H9 (cell line): ENCODE measurements around the gene AKR1B15. TPM values are rescaled to one million over a fixed set of nuclear protein-coding genes. Genes with fewer than 3 reads are reported as not detected.

Experiments
- DNase-seq: peaks from one replicate; pipeline ENCODE4 v3.0.0-alpha.2; 2017
- H2AFZ ChIP-seq: one replicate; pipeline ENCODE4 v1.6.1; 2013; ENCODE audit warnings: mild to moderate bottlenecking, low read length, control low read depth, moderate library complexity
- H2AK5ac ChIP-seq: 2 replicates; pipeline ENCODE4 v1.6.1; 2013; ENCODE audit warnings: low read length, control low read depth, mixed read lengths; ENCODE audit not compliant: insufficient read length
- H2BK120ac ChIP-seq: one replicate; pipeline ENCODE4 v1.6.1; 2013; ENCODE audit warnings: low read depth, mild to moderate bottlenecking, low read length, control low read depth, inconsistent platforms; ENCODE audit not compliant: poor library complexity, severe bottlenecking
- H2BK12ac ChIP-seq: 2 replicates; pipeline ENCODE4 v1.6.1; 2013; ENCODE audit warnings: low read length, control low read depth, mixed read lengths, low read depth; ENCODE audit not compliant: insufficient read length
- H2BK15ac ChIP-seq: 2 replicates; pipeline ENCODE4 v1.6.1; 2013; ENCODE audit warnings: low read depth, low read length, control low read depth
- H2BK20ac ChIP-seq: one replicate; pipeline ENCODE4 v1.6.1; 2013; ENCODE audit warnings: low read depth, mild to moderate bottlenecking, low read length, control low read depth, inconsistent platforms; ENCODE audit not compliant: poor library complexity, severe bottlenecking
- H2BK5ac ChIP-seq: 2 replicates; pipeline ENCODE4 v1.6.1; 2013; ENCODE audit warnings: low read length, control low read depth, mixed read lengths; ENCODE audit not compliant: insufficient read length
- H3K14ac ChIP-seq: 2 replicates; pipeline ENCODE4 v1.6.1; 2013; ENCODE audit warnings: low read length, control low read depth; ENCODE audit not compliant: insufficient read depth
- H3K18ac ChIP-seq: 2 replicates; pipeline ENCODE4 v1.6.1; 2013; ENCODE audit warnings: low read depth, mild to moderate bottlenecking, mixed read lengths, low read length, control low read depth; ENCODE audit not compliant: insufficient read length
- H3K23ac ChIP-seq: 2 replicates; pipeline ENCODE4 v1.6.1; 2013; ENCODE audit warnings: low read length, control low read depth, mixed read lengths, low read depth; ENCODE audit not compliant: insufficient read length
- H3K23me2 ChIP-seq: 2 replicates; pipeline ENCODE4 v1.6.1; 2013; ENCODE audit warnings: low read depth, mild to moderate bottlenecking, mixed read lengths, low read length, control low read depth; ENCODE audit not compliant: insufficient read length, poor library complexity, severe bottlenecking
- H3K27ac ChIP-seq: 2 replicates; pipeline ENCODE4 v1.5.1; 2013; ENCODE audit warnings: low read length, control low read depth, mixed read lengths, low read depth; ENCODE audit not compliant: insufficient read length
- H3K27me3 ChIP-seq: 2 replicates; pipeline ENCODE4 v1.6.1; 2013; ENCODE audit warnings: low read length, control low read depth, inconsistent platforms; ENCODE audit not compliant: insufficient read depth
- H3K4ac ChIP-seq: 2 replicates; pipeline ENCODE4 v1.6.1; 2013; ENCODE audit warnings: low read depth, mild to moderate bottlenecking, control low read depth, inconsistent platforms, low read length, moderate library complexity
- H3K4me1 ChIP-seq: 2 replicates; pipeline ENCODE4 v1.6.1; 2013; ENCODE audit warnings: low read length, control low read depth, inconsistent platforms; ENCODE audit not compliant: insufficient read depth
- H3K4me2 ChIP-seq: 2 replicates; pipeline ENCODE4 v1.6.1; 2013; ENCODE audit warnings: low read length, control low read depth, mixed read lengths; ENCODE audit not compliant: insufficient read length, insufficient read depth
- H3K56ac ChIP-seq: 2 replicates; pipeline ENCODE4 v1.6.1; 2013; ENCODE audit warnings: low read depth, mild to moderate bottlenecking, mixed read lengths, low read length, control low read depth; ENCODE audit not compliant: insufficient read length
- H3K79me1 ChIP-seq: 2 replicates; pipeline ENCODE4 v1.6.1; 2013; ENCODE audit warnings: low read depth, mild to moderate bottlenecking, moderate library complexity, low read length, control low read depth, inconsistent platforms; ENCODE audit not compliant: insufficient read depth, poor library complexity, severe bottlenecking
- H3K79me2 ChIP-seq: 2 replicates; pipeline ENCODE4 v1.6.1; 2013; ENCODE audit warnings: low read length, control low read depth, inconsistent platforms; ENCODE audit not compliant: insufficient read depth
- H3K9ac ChIP-seq: 2 replicates; pipeline ENCODE4 v1.6.1; 2013; ENCODE audit warnings: low read length, control low read depth, mixed read lengths; ENCODE audit not compliant: insufficient read length; ENCODE audit errors: extremely low read depth
- H3K9me3 ChIP-seq: one replicate; pipeline ENCODE4 v1.6.1; 2013; ENCODE audit warnings: low read depth, low read length, inconsistent platforms; ENCODE audit not compliant: control insufficient read depth
- H3T11ph ChIP-seq: one replicate; pipeline ENCODE4 v1.6.1; 2013; ENCODE audit warnings: mild to moderate bottlenecking, low read length, control low read depth, inconsistent platforms
- H4K20me1 ChIP-seq: one replicate; pipeline ENCODE4 v1.6.1; 2013; ENCODE audit not compliant: control insufficient read depth, insufficient read length, insufficient read depth
- H4K5ac ChIP-seq: 2 replicates; pipeline ENCODE4 v1.6.1; 2013; ENCODE audit warnings: low read depth, mild to moderate bottlenecking, mixed read lengths, low read length, control low read depth; ENCODE audit not compliant: insufficient read length
- H4K8ac ChIP-seq: replicated peaks from 2 replicates; pipeline ENCODE4 v1.6.1; 2013; ENCODE audit warnings: low read length, control low read depth, mixed read lengths, low read depth; ENCODE audit not compliant: insufficient read length
- H4K91ac ChIP-seq: 2 replicates; pipeline ENCODE4 v1.6.1; 2013; ENCODE audit warnings: low read depth, mild to moderate bottlenecking, moderate library complexity, mixed read lengths, low read length, control low read depth; ENCODE audit not compliant: insufficient read length
- H3K27ac Mint-ChIP-seq, 3 experiments: 2 replicates in 2 of 3; 3 replicates in 1 of 3; pipeline ENCODE4 v1.8.0; 2020 to 2021; ENCODE audit warnings: mixed read lengths in 3 of 3, mild to moderate bottlenecking in 1 of 3, moderate library complexity in 1 of 3
- H3K27me3 Mint-ChIP-seq: 2 replicates; pipeline ENCODE4 v1.8.0; 2021; ENCODE audit warnings: low read depth, mild to moderate bottlenecking, moderate library complexity, mixed read lengths
- H3K36me3 Mint-ChIP-seq, 3 experiments: 2 replicates in 2 of 3; 3 replicates in 1 of 3; pipeline ENCODE4 v1.8.0; 2020 to 2021; ENCODE audit warnings: low read depth in 3 of 3, mixed read lengths in 3 of 3; ENCODE audit not compliant: insufficient read depth in 1 of 3
- H3K4me1 Mint-ChIP-seq, 2 experiments: 2 replicates each; pipeline ENCODE4 v1.8.0; 2020; ENCODE audit warnings: mixed read lengths in 2 of 2
- H3K4me3 Mint-ChIP-seq, 2 experiments: 2 replicates in 1 of 2; 3 replicates in 1 of 2; pipeline ENCODE4 v1.8.0; 2020 to 2021; ENCODE audit warnings: mild to moderate bottlenecking in 2 of 2, mixed read lengths in 2 of 2, moderate library complexity in 1 of 2
- H3K9me3 Mint-ChIP-seq, 2 experiments: 2 replicates in 1 of 2; 3 replicates in 1 of 2; pipeline ENCODE4 v1.8.0; 2020; ENCODE audit warnings: mild to moderate bottlenecking in 2 of 2, mixed read lengths in 2 of 2, moderate library complexity in 1 of 2
- WGBS: extraction: QIAGEN DNeasy Blood & Tissue Kit; methylation state at CpG from one replicate; pipeline ENCODE4 v1.1.7; 2013; ENCODE audit warnings: missing lambda C conversion rate, low lambda C conversion rate, mixed read lengths; ENCODE audit not compliant: insufficient read length; ENCODE audit errors: extremely low coverage; 5-methylcytosine and 5-hydroxymethylcytosine counted together
- total RNA-seq: library from RNA; stranded (reverse); gene quantifications from 2 replicates; pipeline ENCODE4 v1.2.1, GENCODE V29; 2021
- TF ChIP-seq, protein P1 (sequence below): fragments of 200-600 bp; sonication (generic); conservative IDR thresholded peaks from 3 replicates; pipeline ENCODE4 v1.8.0; 2021; ENCODE audit warnings: antibody characterized with exemption, mild to moderate bottlenecking

Gene AKR1B15
- total RNA-seq, 1 experiment from 2014 or later = not detected

DNA sequence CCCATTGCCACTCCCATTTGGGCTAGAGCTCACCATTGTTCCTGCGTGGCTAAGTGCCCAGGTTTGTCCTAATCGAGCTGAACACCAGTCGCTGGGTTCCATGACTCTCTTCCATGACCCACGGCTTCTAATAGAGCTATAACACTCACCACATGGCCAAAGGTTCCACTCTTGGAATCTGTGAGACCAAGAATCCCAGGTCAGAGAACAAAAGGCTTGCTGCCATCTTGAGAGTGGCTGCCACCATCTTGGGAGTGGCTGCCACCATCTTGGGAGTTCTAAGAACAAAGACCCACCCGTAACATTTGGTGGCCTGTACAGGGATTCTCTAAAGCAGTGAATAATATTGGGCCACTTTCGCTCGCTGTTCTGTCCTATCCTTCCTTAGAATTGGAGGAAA is 37.0 kb downstream of the AKR1B15 start:
- Histone ChIP-seq H3K18ac (no peak overlapping the region), H3K79me1 (no peaks in the 10 kb centered on the region), H4K8ac (no peak overlapping the region), H3K14ac (no peak overlapping the region), H4K91ac (no peak overlapping the region), H3K56ac (no peak overlapping the region), H2AK5ac (no peak overlapping the region), H3K9ac (no peak overlapping the region), H3K23ac (no peak overlapping the region), H3K27me3 (no peaks in the 10 kb centered on the region), H3K79me2 (no peaks in the 10 kb centered on the region), H4K20me1 (no peaks in the 10 kb centered on the region), H3K4ac (no peak overlapping the region), H3K4me1 (no peaks in the 10 kb centered on the region), H3T11ph (no peak overlapping the region), H3K9me3 (no peaks in the 10 kb centered on the region), H2BK12ac (no peak overlapping the region), H3K23me2 (no peaks in the 10 kb centered on the region), H2AFZ (no peak overlapping the region), H2BK20ac (no peak overlapping the region), H4K5ac (no peak overlapping the region), H2BK5ac (no peak overlapping the region), H2BK120ac (no peak overlapping the region), H3K4me2 (no peak overlapping the region), H3K27ac (no peak overlapping the region), H2BK15ac (no peak overlapping the region)
- peaks cover 18% of the 10 kb centered on the region for H3K27me3 Mint-ChIP-seq
- no peak for DNase-seq
- no peak overlapping the region for H3K27ac Mint-ChIP-seq
- no CpG with 5 or more reads among the region's 7 CpGs for WGBS
- TF ChIP-seq, protein P1, sequence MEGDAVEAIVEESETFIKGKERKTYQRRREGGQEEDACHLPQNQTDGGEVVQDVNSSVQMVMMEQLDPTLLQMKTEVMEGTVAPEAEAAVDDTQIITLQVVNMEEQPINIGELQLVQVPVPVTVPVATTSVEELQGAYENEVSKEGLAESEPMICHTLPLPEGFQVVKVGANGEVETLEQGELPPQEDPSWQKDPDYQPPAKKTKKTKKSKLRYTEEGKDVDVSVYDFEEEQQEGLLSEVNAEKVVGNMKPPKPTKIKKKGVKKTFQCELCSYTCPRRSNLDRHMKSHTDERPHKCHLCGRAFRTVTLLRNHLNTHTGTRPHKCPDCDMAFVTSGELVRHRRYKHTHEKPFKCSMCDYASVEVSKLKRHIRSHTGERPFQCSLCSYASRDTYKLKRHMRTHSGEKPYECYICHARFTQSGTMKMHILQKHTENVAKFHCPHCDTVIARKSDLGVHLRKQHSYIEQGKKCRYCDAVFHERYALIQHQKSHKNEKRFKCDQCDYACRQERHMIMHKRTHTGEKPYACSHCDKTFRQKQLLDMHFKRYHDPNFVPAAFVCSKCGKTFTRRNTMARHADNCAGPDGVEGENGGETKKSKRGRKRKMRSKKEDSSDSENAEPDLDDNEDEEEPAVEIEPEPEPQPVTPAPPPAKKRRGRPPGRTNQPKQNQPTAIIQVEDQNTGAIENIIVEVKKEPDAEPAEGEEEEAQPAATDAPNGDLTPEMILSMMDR = no peak
- H3K36me3 Mint-ChIP-seq = 0 out of 7 replicates have a peak, but pooled peaks cover 0 to 8% (median 7%) of the 10 kb centered on the region in 3 experiments
- peaks cover 13 to 14% of the 10 kb centered on the region in 2 experiments for H3K9me3 Mint-ChIP-seq
- H3K4me1 Mint-ChIP-seq = no peaks in the 10 kb centered on the region
- no peak overlapping the region for H3K4me3 Mint-ChIP-seq
